GM18907 (cell line): ENCODE data around the gene KLK7.
"Not testable (repeated sequence)": the region's sequence is repeated elsewhere in the genome, so short reads cannot be mapped to it uniquely, and the experiment has no call there.

Source experiments
- ATAC-seq: cut with Tn5 transposase; IDR thresholded peaks from one replicate; pipeline ENCODE4 v1.9.1; 2021; ENCODE audit warnings: mild to moderate bottlenecking, moderate library complexity; ENCODE audit not compliant: unreplicated experiment

Gene KLK7

GRCh38 chr19:50978772-50979390, 4.8 kb downstream of the KLK7 start:
- ATAC-seq, result no peak

- no peak for ATAC-seq
These were observed 6.1 kb downstream of the KLK7 start for GRCh38 chr19:50977626-50978025.

GRCh38 chr19:50975766-50976165, 8.0 kb downstream of the KLK7 start:
- ATAC-seq, result no peak

- ATAC-seq, result no peak
These were observed 8.8 kb downstream of the KLK7 start for GRCh38 chr19:50974702-50975556.

- no peak for ATAC-seq
These were observed 10.8 kb downstream of the KLK7 start for GRCh38 chr19:50972795-50973376.

GRCh38 chr19:50969810-50970209, 13.9 kb downstream of the KLK7 start:
- ATAC-seq, result not testable (repeated sequence)

- ATAC-seq, result no peak
These were observed 14.3 kb downstream of the KLK7 start, which contains the start of gene KLK6 for GRCh38 chr19:50969413-50969760. Gene KLK6 (minus strand): TSS chr19:50969591. CDS start chr19:50968104, 1,487 bp downstream.

GRCh38 chr19:50968716-50969412, 14.9 kb downstream of the KLK7 start:
- no peak for ATAC-seq

- no peak for ATAC-seq
These were observed 15.6 kb downstream of the KLK7 start for GRCh38 chr19:50967929-50968715.

GRCh38 chr19:50964266-50964665, 19.5 kb downstream of the KLK7 start:
- no peak for ATAC-seq

GRCh38 chr19:50963381-50963780, 20.3 kb downstream of the KLK7 start:
- ATAC-seq, result no peak

- ATAC-seq, result no peak
These were observed 21.5 kb downstream of the KLK7 start for GRCh38 chr19:50962245-50962644.

GRCh38 chr19:50959731-50960500, 23.8 kb downstream of the KLK7 start:
- ATAC-seq, result no peak

- no peak for ATAC-seq
These were observed 26.1 kb downstream of the KLK7 start for GRCh38 chr19:50957587-50957986.

GRCh38 chr19:50952910-50953309, 30.8 kb downstream of the KLK7 start, which contains the start of gene KLK5:
Gene KLK5 (minus strand): TSS chr19:50953038. CDS start chr19:50952657, 381 bp downstream.
- no peak for ATAC-seq

- ATAC-seq, result no peak
These were observed 33.9 kb downstream of the KLK7 start for GRCh38 chr19:50949861-50950260.

- ATAC-seq, result no peak
These were observed 36.6 kb downstream of the KLK7 start for GRCh38 chr19:50947123-50947522.

GRCh38 chr19:50944795-50945194, 38.9 kb downstream of the KLK7 start:
- no peak for ATAC-seq

GRCh38 chr19:50943074-50943828, 40.5 kb downstream of the KLK7 start:
- ATAC-seq, result no peak
